Prostate gland (tissue), 2 donors: ENCODE results near the gene RGCC. TPM values are rescaled to one million over a fixed set of nuclear protein-coding genes. Genes with fewer than 3 reads are reported as not detected.
"Not testable (repeated sequence)": the region's sequence is repeated elsewhere in the genome, so short reads cannot be mapped to it uniquely, and the experiment has no call there.

Experiments used
- DNase-seq: peaks from one replicate; pipeline ENCODE4 v3.0.0-alpha.2; 2019; ENCODE audit warnings: low spot score
- H3K27ac ChIP-seq, 2 donors: fragments of 200-600 bp; sonication (generic); 2 replicates each; pipeline ENCODE4 v1.5.1; 2017 to 2019
- H3K27me3 ChIP-seq: fragments of 200-600 bp; sonication (generic); replicated peaks from 2 replicates; pipeline ENCODE4 v1.5.1; 2019; ENCODE audit not compliant: insufficient read depth
- H3K36me3 ChIP-seq, 2 donors: fragments of 200-600 bp; sonication (generic); 1 replicate in 1 of 2; 2 replicates in 1 of 2; pipeline versions ENCODE4 v1.5.1 to v1.8.1; 2017 to 2019
- H3K4me1 ChIP-seq: fragments of 200-600 bp; sonication (generic); replicated peaks from 2 replicates; pipeline ENCODE4 v1.5.1; 2019
- H3K4me3 ChIP-seq, 2 donors: fragments of 200-600 bp; sonication (generic); 2 replicates each; pipeline ENCODE4 v1.5.1; 2017 to 2019
- H3K9me3 ChIP-seq: fragments of 200-600 bp; sonication (generic); 2 replicates; pipeline ENCODE4 v1.5.1; 2017
- POLR2A ChIP-seq: fragments of 450-650 bp; IDR thresholded peaks from one replicate; pipeline ENCODE4 v1.6.1; 2016; ENCODE audit warnings: antibody characterized with exemption, mild to moderate bottlenecking
- POLR2AphosphoS5 ChIP-seq: sonication (generic); formaldehyde crosslinking; IDR thresholded peaks from one replicate; pipeline ENCODE4 v1.6.1; 2017; ENCODE audit warnings: antibody characterized with exemption
- WGBS: methylation state at CpG from one replicate; pipeline ENCODE4 v1.1.5; 2018; 5-methylcytosine and 5-hydroxymethylcytosine counted together
- intact Hi-C: fragments of 100-400 bp; cut with DNase I; formaldehyde crosslinking; loops from one replicate; pipeline ENCODE4 v1.14.2; 2022
- total RNA-seq, 2 donors: library from RNA; depleted of rRNA; stranded (reverse); fragments of >200 nt; gene quantifications; one replicate each; pipeline ENCODE4 v1.1.0, GENCODE V29; 2016
- TF ChIP-seq, protein P1 (sequence below), 4 experiments: fragments of 200-600 bp in 2 of 4; fragments of 450-650 bp in 2 of 4; sonication (generic) in 2 of 4; IDR thresholded peaks; 1 replicate in 3 of 4; 2 replicates in 1 of 4; pipeline ENCODE4 v1.5.1; 2016 to 2019; ENCODE audit warnings: antibody characterized with exemption in 4 of 4, mild to moderate bottlenecking in 2 of 4, moderate library complexity in 2 of 4

The RGCC gene
- total RNA-seq, 2 donors from 2014 or later: 87.0 to 140 TPM

GRCh38 chr13:41502673-41503072 lies 45.3 kb downstream of the RGCC start:
- 88% methylated on average over 9 of the region's 9 CpGs for WGBS
- no peaks in the 10 kb centered on the region for H3K36me3 ChIP-seq
- no peaks in the 10 kb centered on the region for H3K4me1 ChIP-seq
- TF ChIP-seq, protein P1, sequence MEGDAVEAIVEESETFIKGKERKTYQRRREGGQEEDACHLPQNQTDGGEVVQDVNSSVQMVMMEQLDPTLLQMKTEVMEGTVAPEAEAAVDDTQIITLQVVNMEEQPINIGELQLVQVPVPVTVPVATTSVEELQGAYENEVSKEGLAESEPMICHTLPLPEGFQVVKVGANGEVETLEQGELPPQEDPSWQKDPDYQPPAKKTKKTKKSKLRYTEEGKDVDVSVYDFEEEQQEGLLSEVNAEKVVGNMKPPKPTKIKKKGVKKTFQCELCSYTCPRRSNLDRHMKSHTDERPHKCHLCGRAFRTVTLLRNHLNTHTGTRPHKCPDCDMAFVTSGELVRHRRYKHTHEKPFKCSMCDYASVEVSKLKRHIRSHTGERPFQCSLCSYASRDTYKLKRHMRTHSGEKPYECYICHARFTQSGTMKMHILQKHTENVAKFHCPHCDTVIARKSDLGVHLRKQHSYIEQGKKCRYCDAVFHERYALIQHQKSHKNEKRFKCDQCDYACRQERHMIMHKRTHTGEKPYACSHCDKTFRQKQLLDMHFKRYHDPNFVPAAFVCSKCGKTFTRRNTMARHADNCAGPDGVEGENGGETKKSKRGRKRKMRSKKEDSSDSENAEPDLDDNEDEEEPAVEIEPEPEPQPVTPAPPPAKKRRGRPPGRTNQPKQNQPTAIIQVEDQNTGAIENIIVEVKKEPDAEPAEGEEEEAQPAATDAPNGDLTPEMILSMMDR (IDR thresholded peaks at IDR 0.05): no peak
- TF ChIP-seq POLR2A (no peak), POLR2AphosphoS5 (no peak)
- no peak for DNase-seq
- H3K9me3 ChIP-seq: no peaks in the 10 kb centered on the region
- H3K4me3 ChIP-seq: no peak overlapping the region
- intact Hi-C loops: no loop called here
- no peaks in the 10 kb centered on the region for H3K27me3 ChIP-seq
- no peak overlapping the region for H3K27ac ChIP-seq

DNA sequence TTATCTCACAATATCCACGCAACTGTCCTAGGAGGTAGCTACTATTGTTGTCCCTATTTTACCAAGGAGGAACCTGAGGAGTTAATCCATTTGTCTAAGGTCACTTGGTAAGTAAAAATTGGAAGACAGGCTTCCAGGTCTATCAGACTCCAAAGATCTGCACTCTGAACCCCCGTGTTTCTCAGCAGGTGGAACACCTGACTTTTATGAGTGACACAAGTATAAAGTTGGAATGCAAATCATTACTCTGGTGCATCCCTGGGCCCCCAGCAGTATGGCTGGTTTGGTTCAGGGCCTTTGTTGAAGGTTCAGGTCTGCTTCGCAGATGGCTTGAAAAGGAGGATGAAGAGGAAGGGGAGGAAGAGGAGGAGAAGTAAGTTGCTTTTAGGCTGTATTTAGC lies 46.0 kb downstream of the RGCC start:
- 70% methylated on average over 3 of the region's 3 CpGs for WGBS
- H3K36me3 ChIP-seq: no peaks in the 10 kb centered on the region
- intact Hi-C loops: no loop called here
- H3K4me1 ChIP-seq: no peaks in the 10 kb centered on the region
- no peak for DNase-seq
- H3K9me3 ChIP-seq: no peaks in the 10 kb centered on the region
- no peaks in the 10 kb centered on the region for H3K27me3 ChIP-seq
- TF ChIP-seq, protein P1 (IDR thresholded peaks at IDR 0.05): no peak
- TF ChIP-seq POLR2AphosphoS5 (no peak), POLR2A (no peak)
- H3K27ac ChIP-seq: no peak overlapping the region
- H3K4me3 ChIP-seq: no peak overlapping the region

DNA sequence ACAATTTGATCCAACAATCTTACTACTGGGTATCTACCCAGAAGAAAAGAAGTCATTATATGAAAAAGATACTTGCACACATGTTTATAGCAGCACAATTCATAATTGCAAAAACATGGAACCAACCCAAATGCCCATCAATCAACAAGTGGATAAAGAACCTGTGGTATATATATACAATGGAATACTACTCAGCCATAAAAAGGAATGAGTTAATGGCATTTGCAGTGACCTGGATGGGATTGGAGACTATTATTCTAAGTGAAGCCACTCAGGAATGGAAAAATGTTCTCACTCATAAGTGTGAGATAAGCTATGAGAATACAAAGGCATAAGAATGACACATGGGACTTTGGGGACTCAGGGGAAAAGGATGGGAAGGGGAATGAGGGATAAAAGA lies 47.3 kb downstream of the RGCC start:
- not testable (repeated sequence) for H3K27me3 ChIP-seq, H3K9me3 ChIP-seq

DNA sequence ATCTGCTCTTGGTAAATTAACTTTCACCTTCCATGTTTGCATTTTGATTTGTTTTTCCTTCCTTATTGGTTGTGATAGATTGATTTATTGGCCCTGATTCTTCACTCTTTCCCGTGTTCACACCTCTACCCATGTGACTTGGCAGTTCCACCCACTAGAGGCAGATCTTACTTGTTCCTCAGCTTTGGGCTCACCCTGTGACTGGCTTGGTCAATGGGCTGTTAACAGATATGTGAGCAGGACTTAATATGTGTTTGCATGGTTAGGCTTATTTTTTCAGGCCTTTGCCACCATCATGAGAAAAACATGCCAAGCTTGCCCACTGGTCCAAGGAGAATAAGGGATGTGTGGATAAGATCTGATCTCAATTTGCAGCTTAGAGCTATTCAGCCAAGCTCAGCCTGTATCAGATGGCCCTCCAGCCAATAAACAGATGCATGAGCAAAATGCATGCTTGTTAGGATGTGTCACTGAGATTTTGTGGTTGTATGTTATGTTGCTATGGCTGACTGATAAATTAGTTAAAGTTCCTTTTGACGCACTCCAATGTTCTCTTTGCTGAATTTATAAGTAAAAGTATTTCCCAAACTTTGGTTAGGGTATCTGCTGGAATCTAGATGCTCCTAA lies 48.0 kb downstream of the RGCC start:
- no peak for DNase-seq
- Histone ChIP-seq H3K36me3 (no peaks in the 10 kb centered on the region), H3K27me3 (no peaks in the 10 kb centered on the region), H3K9me3 (no peaks in the 10 kb centered on the region), H3K4me3 (no peak overlapping the region), H3K27ac (no peak overlapping the region), H3K4me1 (no peaks in the 10 kb centered on the region)
- intact Hi-C loops: no loop called here
- TF ChIP-seq POLR2AphosphoS5 (no peak), POLR2A (no peak)
- TF ChIP-seq, protein P1 (IDR thresholded peaks at IDR 0.05): no peak
- 89% methylated on average over 2 of the region's 2 CpGs for WGBS

More for the DNA sequence above, 47.3 kb downstream of the RGCC start:
- H3K36me3 ChIP-seq, H3K4me1 ChIP-seq, H3K4me3 ChIP-seq, DNase-seq, intact Hi-C loops, H3K27ac ChIP-seq: not testable (repeated sequence)

DNA sequence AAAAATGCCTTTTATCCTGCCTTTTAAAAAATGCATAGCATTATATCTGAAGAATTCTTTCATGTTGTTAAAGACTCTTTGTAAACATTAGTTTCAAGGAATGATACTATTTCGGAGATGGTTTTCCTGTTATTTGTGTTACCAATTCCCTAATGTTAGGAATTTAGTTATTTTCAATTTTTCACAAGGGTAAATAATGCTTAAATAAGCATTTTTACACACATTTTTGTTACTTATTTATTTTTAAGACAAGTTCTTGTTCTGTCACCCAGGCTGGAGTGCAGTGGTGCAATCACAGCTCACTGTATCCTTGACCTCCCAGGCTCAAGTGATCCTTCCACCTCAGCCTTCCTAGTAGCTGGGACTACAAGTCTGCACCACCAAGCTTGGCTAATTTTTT lies 49.0 kb downstream of the RGCC start:
- TF ChIP-seq, protein P1 (IDR thresholded peaks at IDR 0.05): no peak
- TF ChIP-seq POLR2AphosphoS5: no peak
- no peak for TF ChIP-seq POLR2A
- no peaks in the 10 kb centered on the region for H3K9me3 ChIP-seq
- no peaks in the 10 kb centered on the region for H3K36me3 ChIP-seq
- H3K4me3 ChIP-seq: no peak overlapping the region
- no peak overlapping the region for H3K27ac ChIP-seq
- intact Hi-C loops: no loop called here
- WGBS: 87% methylated on average over 1 of the region's 1 CpG
- DNase-seq: no peak
- H3K27me3 ChIP-seq: no peaks in the 10 kb centered on the region
- H3K4me1 ChIP-seq: no peaks in the 10 kb centered on the region
